Panc1 (cell line): ENCODE results near the gene COL4A1. TPM values are rescaled to one million over a fixed set of nuclear protein-coding genes. Genes with fewer than 3 reads are reported as not detected.

Source experiments
- ATAC-seq: fragments of 200-7000 bp; cut with Tn5 transposase; 2 replicates; pipeline ENCODE4 v1.9.1; 2020; ENCODE audit warnings: mild to moderate bottlenecking, moderate library complexity
- BruUV-seq: library from RNA; stranded (reverse); fragments of 400-500 nt; replicated peaks from 2 replicates; lab custom pipeline; 2021; lab: Mats Ljungman, UMichigan
- CTCF ChIA-PET: fragments of 300-600 bp; sonication (Branson Sonifier 250); formaldehyde crosslinking; loops from one replicate; lab custom pipeline; 2022; ENCODE audit warnings: antibody characterized with exemption; lab: Charles Lee
- POLR2A ChIA-PET: fragments of 300-600 bp; sonication (Branson Sonifier 250); formaldehyde crosslinking; loops from one replicate; lab custom pipeline; 2022; ENCODE audit warnings: antibody characterized with exemption; lab: Charles Lee
- DNase-seq: peaks from one replicate; pipeline ENCODE4 v3.0.0-alpha.2; 2010; ENCODE audit warnings: low read depth, low spot score
- H3K27ac ChIP-seq: 2 replicates; pipeline ENCODE4 v1.5.1; 2011; ENCODE audit warnings: mild to moderate bottlenecking, low read length, inconsistent platforms
- H3K27me3 ChIP-seq: fragments of 200-500 bp; sonication (Bioruptor generic); 2 replicates; pipeline ENCODE4 v1.6.0; 2014; ENCODE audit warnings: low read length, inconsistent platforms; ENCODE audit not compliant: control insufficient read depth, insufficient read depth
- H3K36me3 ChIP-seq: fragments of 200-500 bp; sonication (Bioruptor generic); 2 replicates; pipeline ENCODE4 v1.5.1; 2014; ENCODE audit warnings: inconsistent platforms, mild to moderate bottlenecking, low read length, moderate library complexity; ENCODE audit not compliant: control insufficient read depth, insufficient read depth
- H3K4me1 ChIP-seq: 2 replicates; pipeline ENCODE4 v1.5.1; 2011; ENCODE audit warnings: inconsistent platforms, mild to moderate bottlenecking, low read length, moderate library complexity; ENCODE audit not compliant: control insufficient read depth, insufficient read depth
- H3K4me3 ChIP-seq, 2 experiments: 2 replicates each; pipeline ENCODE4 v1.5.1; 2011 to 2012; ENCODE audit warnings: low read depth in 2 of 2, low read length in 2 of 2, mild to moderate bottlenecking in 2 of 2, inconsistent platforms in 1 of 2, moderate library complexity in 1 of 2
- H3K9me3 ChIP-seq: fragments of 200-500 bp; sonication (Bioruptor generic); 2 replicates; pipeline ENCODE4 v1.5.1; 2014; ENCODE audit warnings: low read depth, mild to moderate bottlenecking, inconsistent platforms, low read length, moderate library complexity; ENCODE audit not compliant: control insufficient read depth, insufficient read depth
- POLR2AphosphoS5 ChIP-seq: IDR thresholded peaks from 2 replicates; pipeline ENCODE4 v1.6.1; 2012; ENCODE audit warnings: mild to moderate bottlenecking, low read depth, low read length, moderate library complexity
- SIN3A ChIP-seq: IDR thresholded peaks from 2 replicates; pipeline ENCODE4 v1.6.1; 2012; ENCODE audit warnings: low read depth, mild to moderate bottlenecking, low read length, moderate library complexity, borderline replicate concordance; ENCODE audit not compliant: insufficient read depth
- TCF7L2 ChIP-seq: IDR thresholded peaks from 2 replicates; pipeline ENCODE4 v1.6.1; 2011; ENCODE audit warnings: mild to moderate bottlenecking, low read depth, low read length, inconsistent platforms
- in situ Hi-C: cut with HindIII; loops from 2 replicates; pipeline ENCODE4 v1.10.0; 2016; ENCODE audit warnings: low sequenced_read_pairs, low pct_unique_long_range_greater_than_20kb
- intact Hi-C: fragments of 100-400 bp; cut with micrococcal nuclease; formaldehyde crosslinking; loops from one replicate; pipeline ENCODE4 v1.10.0; 2022; ENCODE audit not compliant: unreplicated experiment
- total RNA-seq: library from RNA; stranded (reverse); gene quantifications from one replicate; pipeline ENCODE4 v1.2.1, GENCODE V29; 2021; ENCODE audit not compliant: unreplicated experiment
- TF ChIP-seq, protein P1 (sequence below): fragments of 450-650 bp; IDR thresholded peaks from 2 replicates; pipeline ENCODE4 v1.5.1; 2017; ENCODE audit warnings: mild to moderate bottlenecking
- TF ChIP-seq, protein P2 (sequence below), 2 experiments: IDR thresholded peaks; 2 replicates each; pipeline ENCODE4 v1.6.1; 2011 to 2012; ENCODE audit warnings: low read depth in 2 of 2, control low read depth in 1 of 2, low read length in 1 of 2, mild to moderate bottlenecking in 1 of 2, moderate library complexity in 1 of 2; ENCODE audit not compliant: insufficient read depth in 1 of 2

Gene COL4A1
- total RNA-seq, 1 experiment from 2014 or later = 1.1 TPM

DNA sequence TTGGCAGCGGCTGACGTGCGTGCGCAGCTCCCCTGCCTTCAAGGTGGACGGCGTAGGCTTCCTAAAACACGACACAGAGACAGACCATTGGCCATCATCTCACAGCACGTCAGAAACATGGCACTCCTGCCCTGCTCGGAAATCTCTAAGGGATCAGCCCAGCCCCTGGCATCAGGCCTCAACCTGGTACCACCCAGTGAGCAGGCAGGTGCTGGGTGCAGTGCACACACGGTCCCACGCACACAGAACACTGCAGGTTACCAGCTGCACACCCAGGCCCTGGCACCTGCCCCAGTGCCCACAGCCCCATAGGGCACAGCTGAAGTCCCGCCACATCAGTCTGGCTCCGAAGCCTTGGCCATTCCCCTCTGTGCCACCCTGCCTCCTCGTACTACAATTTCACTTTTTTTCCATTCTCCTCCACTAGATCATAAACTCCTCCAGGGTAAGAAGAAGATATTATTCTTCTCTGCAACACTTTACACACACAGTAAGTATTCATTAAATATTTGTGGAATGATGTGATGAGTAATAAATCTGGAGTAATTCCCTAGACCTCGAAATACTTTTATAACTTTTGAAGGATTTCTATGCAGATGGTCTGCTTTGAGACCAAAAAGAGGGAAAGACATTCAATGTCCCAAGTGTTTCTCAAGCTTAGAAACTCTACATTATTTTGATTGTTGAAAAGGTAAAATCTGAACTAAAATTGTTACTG is 156.4 kb downstream of the COL4A1 start:
- ATAC-seq = no peak
- Histone ChIP-seq H3K36me3 (no peaks in the 10 kb centered on the region), H3K27ac (no peak overlapping the region), H3K4me3 (no peak overlapping the region), H3K27me3 (no peaks in the 10 kb centered on the region), H3K4me1 (no peaks in the 10 kb centered on the region), H3K9me3 (no peaks in the 10 kb centered on the region)
- ChIA-PET CTCF (no interaction called here), POLR2A (no interaction called here)
- DNase-seq = no peak
- TF ChIP-seq, protein P1, sequence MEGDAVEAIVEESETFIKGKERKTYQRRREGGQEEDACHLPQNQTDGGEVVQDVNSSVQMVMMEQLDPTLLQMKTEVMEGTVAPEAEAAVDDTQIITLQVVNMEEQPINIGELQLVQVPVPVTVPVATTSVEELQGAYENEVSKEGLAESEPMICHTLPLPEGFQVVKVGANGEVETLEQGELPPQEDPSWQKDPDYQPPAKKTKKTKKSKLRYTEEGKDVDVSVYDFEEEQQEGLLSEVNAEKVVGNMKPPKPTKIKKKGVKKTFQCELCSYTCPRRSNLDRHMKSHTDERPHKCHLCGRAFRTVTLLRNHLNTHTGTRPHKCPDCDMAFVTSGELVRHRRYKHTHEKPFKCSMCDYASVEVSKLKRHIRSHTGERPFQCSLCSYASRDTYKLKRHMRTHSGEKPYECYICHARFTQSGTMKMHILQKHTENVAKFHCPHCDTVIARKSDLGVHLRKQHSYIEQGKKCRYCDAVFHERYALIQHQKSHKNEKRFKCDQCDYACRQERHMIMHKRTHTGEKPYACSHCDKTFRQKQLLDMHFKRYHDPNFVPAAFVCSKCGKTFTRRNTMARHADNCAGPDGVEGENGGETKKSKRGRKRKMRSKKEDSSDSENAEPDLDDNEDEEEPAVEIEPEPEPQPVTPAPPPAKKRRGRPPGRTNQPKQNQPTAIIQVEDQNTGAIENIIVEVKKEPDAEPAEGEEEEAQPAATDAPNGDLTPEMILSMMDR = no peak
- TF ChIP-seq POLR2AphosphoS5 (no peak), TCF7L2 (no peak), SIN3A (no peak)
- TF ChIP-seq, protein P2, sequence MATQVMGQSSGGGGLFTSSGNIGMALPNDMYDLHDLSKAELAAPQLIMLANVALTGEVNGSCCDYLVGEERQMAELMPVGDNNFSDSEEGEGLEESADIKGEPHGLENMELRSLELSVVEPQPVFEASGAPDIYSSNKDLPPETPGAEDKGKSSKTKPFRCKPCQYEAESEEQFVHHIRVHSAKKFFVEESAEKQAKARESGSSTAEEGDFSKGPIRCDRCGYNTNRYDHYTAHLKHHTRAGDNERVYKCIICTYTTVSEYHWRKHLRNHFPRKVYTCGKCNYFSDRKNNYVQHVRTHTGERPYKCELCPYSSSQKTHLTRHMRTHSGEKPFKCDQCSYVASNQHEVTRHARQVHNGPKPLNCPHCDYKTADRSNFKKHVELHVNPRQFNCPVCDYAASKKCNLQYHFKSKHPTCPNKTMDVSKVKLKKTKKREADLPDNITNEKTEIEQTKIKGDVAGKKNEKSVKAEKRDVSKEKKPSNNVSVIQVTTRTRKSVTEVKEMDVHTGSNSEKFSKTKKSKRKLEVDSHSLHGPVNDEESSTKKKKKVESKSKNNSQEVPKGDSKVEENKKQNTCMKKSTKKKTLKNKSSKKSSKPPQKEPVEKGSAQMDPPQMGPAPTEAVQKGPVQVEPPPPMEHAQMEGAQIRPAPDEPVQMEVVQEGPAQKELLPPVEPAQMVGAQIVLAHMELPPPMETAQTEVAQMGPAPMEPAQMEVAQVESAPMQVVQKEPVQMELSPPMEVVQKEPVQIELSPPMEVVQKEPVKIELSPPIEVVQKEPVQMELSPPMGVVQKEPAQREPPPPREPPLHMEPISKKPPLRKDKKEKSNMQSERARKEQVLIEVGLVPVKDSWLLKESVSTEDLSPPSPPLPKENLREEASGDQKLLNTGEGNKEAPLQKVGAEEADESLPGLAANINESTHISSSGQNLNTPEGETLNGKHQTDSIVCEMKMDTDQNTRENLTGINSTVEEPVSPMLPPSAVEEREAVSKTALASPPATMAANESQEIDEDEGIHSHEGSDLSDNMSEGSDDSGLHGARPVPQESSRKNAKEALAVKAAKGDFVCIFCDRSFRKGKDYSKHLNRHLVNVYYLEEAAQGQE (IDR thresholded peaks at IDR 0.05; ENCODE audit: insufficient read depth in 1 of 2, low read depth in 2 of 2, low read length in 1 of 2) = no peak
- in situ Hi-C loops (no loop called here), intact Hi-C loops (no loop called here)
- BruUV-seq = no TSS peak

DNA sequence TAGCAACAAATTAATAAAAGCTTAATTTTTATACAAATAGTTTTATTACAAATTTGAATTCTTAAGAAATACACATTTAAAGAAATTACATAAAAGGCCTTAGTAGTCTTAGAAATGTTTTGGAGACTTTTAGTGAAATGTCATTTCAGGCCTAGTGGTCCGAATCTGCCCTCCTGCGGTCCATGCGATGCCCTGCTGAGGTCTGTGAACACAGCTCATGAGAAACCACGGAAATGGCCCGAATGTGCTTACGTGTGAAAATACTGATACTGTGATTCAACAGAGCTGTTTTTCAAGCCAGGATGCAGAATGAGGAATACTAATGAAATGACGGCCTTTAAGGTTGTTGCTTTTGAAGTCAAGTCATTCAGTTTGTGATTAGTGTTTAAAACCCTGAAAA is 157.9 kb downstream of the COL4A1 start:
- no peaks in the 10 kb centered on the region for H3K27me3 ChIP-seq
- TF ChIP-seq, protein P1 = no peak
- TF ChIP-seq TCF7L2 (no peak), SIN3A (no peak), POLR2AphosphoS5 (no peak)
- TF ChIP-seq, protein P2 (IDR thresholded peaks at IDR 0.05; ENCODE audit: insufficient read depth in 1 of 2, low read depth in 2 of 2, low read length in 1 of 2) = no peak
- intact Hi-C loops = no loop called here
- CTCF ChIA-PET = no interaction called here
- POLR2A ChIA-PET = no interaction called here
- H3K9me3 ChIP-seq = no peaks in the 10 kb centered on the region
- no peak overlapping the region for H3K4me3 ChIP-seq
- ATAC-seq = no peak
- no peak for DNase-seq
- in situ Hi-C loops = no loop called here
- no peaks in the 10 kb centered on the region for H3K4me1 ChIP-seq
- H3K27ac ChIP-seq = no peak overlapping the region
- no peaks in the 10 kb centered on the region for H3K36me3 ChIP-seq
- BruUV-seq = no TSS peak
